Mucosa of descending colon (tissue), 3 donors: ENCODE results near the gene TBXAS1. TPM values are rescaled to one million over a fixed set of nuclear protein-coding genes. Genes with fewer than 3 reads are reported as not detected.
A peak's percentile ranks its signal among the peaks of the same experiment; 100 is the strongest.

Experiments
- ATAC-seq: fragments of 200-7000 bp; cut with Tn5 transposase; one replicate; pipeline ENCODE4 v1.9.1; 2020; ENCODE audit warnings: mild to moderate bottlenecking, moderate library complexity
- DNase-seq, 3 donors: peaks; one replicate each; pipeline ENCODE4 v3.0.0-alpha.2; 2020
- H3K36me3 ChIP-seq: fragments of 200-600 bp; one replicate; pipeline ENCODE4 v1.8.0; 2021; ENCODE audit warnings: low read depth, mild to moderate bottlenecking
- H3K4me1 ChIP-seq: fragments of 200-600 bp; one replicate; pipeline ENCODE4 v1.8.0; 2021; ENCODE audit warnings: low read depth, mild to moderate bottlenecking
- H3K4me3 ChIP-seq: fragments of 200-600 bp; one replicate; pipeline ENCODE4 v1.8.0; 2021; ENCODE audit warnings: mild to moderate bottlenecking
- H3K9me3 ChIP-seq: fragments of 200-600 bp; one replicate; pipeline ENCODE4 v1.8.0; 2021; ENCODE audit warnings: mild to moderate bottlenecking
- intact Hi-C, 2 donors: fragments of 100-400 bp; cut with DNase I in 1 of 2; cut with micrococcal nuclease in 1 of 2; formaldehyde crosslinking; loops; one replicate each; pipeline versions ENCODE4 v1.11.0 to v1.11.1; 2022; cut with DNase I, micrococcal nuclease
- total RNA-seq, 3 donors: library from RNA; stranded (reverse); fragmentation: NEBNext Ultra II Directional in 2 of 3; extraction: Animal tissue kit (Norgen Biotek cat#: 25700) in 2 of 3; gene quantifications; one replicate each; pipeline versions ENCODE4 v1.2.1 to v1.2.4, GENCODE V29; 2021 to 2023
- TF ChIP-seq, protein P1 (sequence below): fragments of 200-600 bp; IDR thresholded peaks from one replicate; pipeline ENCODE4 v1.8.0; 2022; ENCODE audit warnings: antibody characterized with exemption, mild to moderate bottlenecking
- donor health status: DM: no; HTN: no; CAD: no; lungs with moderate emphysema.
- donor health status: DM: no; HTN: no; CAD: no.
- donor health status: DM: no; HTN: yes; CAD: no.

TBXAS1 gene
- total RNA-seq, 3 donors from 2014 or later, result 9.4 to 15.6 (median 9.7) TPM

DNA sequence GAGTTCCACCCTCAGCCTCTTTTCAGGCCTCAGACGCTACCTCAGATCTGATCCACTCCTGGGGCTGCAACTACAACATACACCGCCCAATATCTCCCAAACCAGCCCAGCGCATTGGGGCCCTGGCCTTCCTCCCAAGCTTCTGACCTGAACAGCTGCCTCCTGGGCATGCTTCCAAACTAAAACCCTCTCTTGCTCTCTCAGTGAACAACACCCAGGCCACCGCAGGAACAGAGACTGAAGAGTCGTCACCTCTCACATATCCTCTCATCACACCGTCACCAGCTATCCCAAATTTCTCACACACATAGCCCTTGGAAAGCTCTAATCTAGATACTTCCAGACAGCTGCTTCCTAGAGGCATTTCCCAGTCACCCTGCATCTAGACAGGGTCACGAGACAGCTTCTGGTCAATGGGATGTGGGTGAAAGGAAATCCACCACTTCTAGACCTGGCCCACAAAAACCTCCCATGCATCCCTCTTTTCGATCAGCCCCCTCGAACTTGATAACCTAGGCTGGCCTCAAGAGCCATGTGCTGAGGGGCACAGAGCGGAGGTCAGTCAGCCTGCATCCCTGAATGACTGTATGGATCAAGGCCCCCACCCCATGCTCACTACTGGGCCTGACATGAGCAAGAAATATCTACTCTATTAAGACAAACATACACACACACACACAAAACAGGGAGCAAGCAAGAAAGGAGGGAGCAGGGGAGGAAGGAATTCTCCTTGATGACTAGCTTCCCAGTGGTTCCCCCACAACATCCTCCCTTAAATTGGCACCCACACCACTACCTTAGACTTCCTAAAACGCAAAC lies 231.9 kb downstream of the TBXAS1 start:
- ATAC-seq (no peak), DNase-seq (peak in 1 of 3 donors; percentile 50)
- no peaks in the 10 kb centered on the region for H3K9me3 ChIP-seq
- H3K4me1 ChIP-seq, result peaks cover 23% of the 10 kb centered on the region
- TF ChIP-seq, protein P1, sequence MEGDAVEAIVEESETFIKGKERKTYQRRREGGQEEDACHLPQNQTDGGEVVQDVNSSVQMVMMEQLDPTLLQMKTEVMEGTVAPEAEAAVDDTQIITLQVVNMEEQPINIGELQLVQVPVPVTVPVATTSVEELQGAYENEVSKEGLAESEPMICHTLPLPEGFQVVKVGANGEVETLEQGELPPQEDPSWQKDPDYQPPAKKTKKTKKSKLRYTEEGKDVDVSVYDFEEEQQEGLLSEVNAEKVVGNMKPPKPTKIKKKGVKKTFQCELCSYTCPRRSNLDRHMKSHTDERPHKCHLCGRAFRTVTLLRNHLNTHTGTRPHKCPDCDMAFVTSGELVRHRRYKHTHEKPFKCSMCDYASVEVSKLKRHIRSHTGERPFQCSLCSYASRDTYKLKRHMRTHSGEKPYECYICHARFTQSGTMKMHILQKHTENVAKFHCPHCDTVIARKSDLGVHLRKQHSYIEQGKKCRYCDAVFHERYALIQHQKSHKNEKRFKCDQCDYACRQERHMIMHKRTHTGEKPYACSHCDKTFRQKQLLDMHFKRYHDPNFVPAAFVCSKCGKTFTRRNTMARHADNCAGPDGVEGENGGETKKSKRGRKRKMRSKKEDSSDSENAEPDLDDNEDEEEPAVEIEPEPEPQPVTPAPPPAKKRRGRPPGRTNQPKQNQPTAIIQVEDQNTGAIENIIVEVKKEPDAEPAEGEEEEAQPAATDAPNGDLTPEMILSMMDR, result no peak
- intact Hi-C loops, result no loop called here
- no peak overlapping the region for H3K4me3 ChIP-seq
- H3K36me3 ChIP-seq, result no peaks in the 10 kb centered on the region

DNA sequence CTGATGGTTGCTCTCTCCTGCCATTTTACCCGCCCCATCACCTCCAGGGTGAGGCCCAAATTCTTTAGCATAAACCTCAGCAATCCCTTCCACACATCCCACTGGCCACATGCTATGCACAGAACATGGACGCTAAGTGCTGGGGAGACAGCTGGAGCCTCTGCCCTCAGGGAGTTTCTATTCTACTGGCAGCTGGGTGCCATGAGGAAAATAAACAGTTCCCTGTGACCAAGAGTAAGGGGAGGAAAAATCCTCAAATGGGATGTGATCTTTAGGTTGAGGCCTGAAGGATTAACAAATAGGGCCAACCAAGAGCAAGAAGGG lies 232.5 kb downstream of the TBXAS1 start:
- ATAC-seq, result no peak
- no peak for DNase-seq
- Histone ChIP-seq H3K4me3 (no peak overlapping the region), H3K36me3 (no peaks in the 10 kb centered on the region), H3K4me1 (peaks cover 23% of the 10 kb centered on the region), H3K9me3 (peaks cover 4% of the 10 kb centered on the region)
- TF ChIP-seq, protein P1, result no peak
- intact Hi-C loops, result no loop called here

DNA sequence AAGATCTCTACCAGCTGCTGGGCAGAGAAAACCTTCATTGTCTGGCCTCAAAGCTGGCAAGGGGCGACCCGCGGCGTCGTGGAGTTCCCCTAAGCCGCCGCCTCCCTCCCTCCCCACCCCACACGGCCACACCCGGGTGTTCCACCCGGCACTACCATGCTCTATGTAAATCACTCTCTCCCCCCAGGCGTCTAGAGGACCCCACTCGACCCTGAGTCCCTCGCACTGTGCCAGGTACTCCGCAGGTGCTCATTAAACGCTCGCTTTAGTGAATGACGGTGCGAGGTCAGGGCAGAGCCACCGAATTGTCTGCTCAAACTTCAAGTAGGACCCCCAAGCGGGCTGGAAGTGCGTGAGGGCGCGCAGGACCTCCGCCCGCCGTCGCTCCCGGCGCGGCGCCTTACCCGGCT lies 233.1 kb downstream of the TBXAS1 start:
- ATAC-seq, result peak; percentile 5
- TF ChIP-seq, protein P1, result no peak

DNA sequence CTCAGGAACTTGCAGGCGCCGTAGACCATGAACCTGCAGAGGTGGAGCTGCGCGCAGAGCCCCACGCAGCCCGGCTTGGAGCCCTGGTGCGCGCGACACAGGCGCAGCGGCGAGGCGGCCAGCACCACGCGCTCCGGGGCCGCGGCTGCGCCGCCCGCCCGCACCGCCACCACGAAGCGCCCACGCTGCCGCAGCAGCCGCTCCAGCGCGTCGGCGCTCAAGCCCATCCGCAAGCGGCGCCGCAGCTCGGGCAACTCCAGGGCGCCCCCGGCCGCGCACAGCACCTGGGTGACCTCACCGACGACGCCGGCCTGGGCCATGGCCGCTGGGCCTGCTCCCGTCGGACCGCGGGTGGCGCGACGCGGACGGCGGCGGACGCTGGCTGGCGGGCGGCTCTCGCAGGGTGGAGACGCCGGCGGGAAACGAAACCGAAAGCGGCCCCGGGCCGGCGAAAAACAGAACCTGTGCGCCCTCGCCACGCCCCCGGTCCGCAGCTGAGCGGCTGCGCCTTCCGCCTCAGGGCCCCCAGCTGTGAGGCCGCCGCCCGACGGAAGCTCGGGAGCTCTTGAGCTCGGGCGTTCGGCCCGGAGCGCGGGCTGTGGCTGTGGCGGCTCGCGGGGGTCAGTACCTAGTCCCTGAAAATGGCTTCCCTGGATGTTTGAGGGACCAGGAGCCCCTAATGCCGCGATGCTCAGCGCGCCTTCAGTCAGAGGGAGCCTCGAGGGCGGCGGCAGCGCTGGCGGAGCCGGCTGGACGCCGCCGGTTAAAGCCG lies 233.7 kb downstream of the TBXAS1 start, which contains the start of gene PARP12:
Gene PARP12 (minus strand): TSS at position 424 of the 772 bp plus-strand sequence. CDS start 104 bp downstream, at position 320.
- H3K4me3 ChIP-seq, result peak within 1 kb of the TSS; percentile 41
- DNase-seq (peak; percentile 95 to 97 (median 97)), ATAC-seq (peak; percentile 87)
- H3K36me3 ChIP-seq, result no peaks in the 10 kb centered on the region
- intact Hi-C loops, result no loop called here
- H3K9me3 ChIP-seq, result peaks cover 14% of the 10 kb centered on the region
- H3K4me1 ChIP-seq, result peaks cover 23% of the 10 kb centered on the region
- TF ChIP-seq, protein P1, result no peak

More for the DNA sequence above, 233.1 kb downstream of the TBXAS1 start:
- Histone ChIP-seq H3K4me1 (peaks cover 23% of the 10 kb centered on the region), H3K9me3 (peaks cover 10% of the 10 kb centered on the region), H3K36me3 (no peaks in the 10 kb centered on the region), H3K4me3 (peak overlapping the region; percentile 41)
- intact Hi-C loops, result no loop called here
- peak; percentile 48 to 79 (median 56) for DNase-seq

DNA sequence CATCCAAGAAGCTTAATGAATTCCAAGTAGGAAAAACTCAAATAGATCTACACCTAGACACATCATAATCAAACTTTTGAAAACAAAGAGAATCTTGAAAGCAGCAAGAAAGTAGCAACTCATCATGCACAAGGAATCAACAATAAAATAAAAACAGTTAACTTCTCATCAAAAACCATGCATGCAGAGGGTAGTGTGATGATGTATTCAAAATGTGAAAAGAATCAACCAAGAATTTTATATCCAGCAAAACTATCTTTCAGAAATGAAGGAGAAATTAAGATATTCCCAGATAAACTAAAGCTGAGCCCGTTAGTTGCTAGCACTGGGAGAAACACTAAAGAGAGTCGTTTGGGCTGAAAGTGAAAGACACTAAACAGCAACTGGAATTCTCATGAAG lies 238.0 kb downstream of the TBXAS1 start:
- Histone ChIP-seq H3K9me3 (peaks cover 19% of the 10 kb centered on the region), H3K4me1 (no peaks in the 10 kb centered on the region), H3K4me3 (no peak overlapping the region), H3K36me3 (no peaks in the 10 kb centered on the region)
- DNase-seq (no peak), ATAC-seq (no peak)
- intact Hi-C loops, result no loop called here
- TF ChIP-seq, protein P1, result no peak
